Activated naive CD8-positive, alpha-beta T cell treated with anti-CD3 and anti-CD28 coated beads, Interleukin-2, amount 50 U/mL, for 16 hours (primary cell): ENCODE data around the gene VSIG10L.

Experiments used
- DNase-seq: peaks from one replicate; pipeline ENCODE4 v3.0.0-alpha.2; 2020; ENCODE audit warnings: low read depth, low spot score

The VSIG10L gene

DNA sequence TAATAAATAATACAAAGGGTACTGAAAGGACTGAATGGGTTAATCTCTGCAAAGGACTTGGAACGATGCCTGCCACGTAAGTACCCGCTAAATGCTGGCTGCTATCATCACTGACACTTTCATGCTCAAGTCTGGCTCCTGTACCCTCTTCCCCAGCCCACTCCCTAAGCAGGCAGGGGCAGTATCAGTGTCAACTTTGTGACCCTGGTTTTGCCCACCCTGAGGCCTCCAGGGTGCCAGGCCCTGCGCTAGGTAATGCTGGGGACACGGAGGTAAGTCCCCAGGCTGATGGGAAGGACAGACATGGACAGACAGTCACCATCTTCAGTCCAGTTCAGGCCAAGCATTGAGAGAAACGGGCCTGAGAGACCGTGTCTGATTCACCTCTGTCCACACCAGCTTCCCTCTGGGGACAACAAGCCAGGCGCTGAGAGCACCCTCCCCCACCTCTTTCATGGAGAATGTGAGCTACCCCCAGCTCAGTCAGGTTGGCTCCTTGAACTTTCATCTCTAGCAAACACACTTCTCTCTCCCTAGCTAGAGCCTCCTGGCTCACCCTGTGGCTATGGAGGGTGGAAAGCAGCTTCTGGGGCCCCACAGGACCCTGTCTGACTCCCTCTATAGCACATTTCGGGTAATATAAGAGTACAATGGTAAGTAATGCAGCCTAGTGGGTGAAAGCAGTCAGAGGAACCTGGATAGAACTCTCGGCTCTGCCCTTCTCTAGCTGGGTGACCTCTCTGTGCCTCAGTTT is 23.4 kb upstream of the VSIG10L start:
- DNase-seq: no peak

DNA sequence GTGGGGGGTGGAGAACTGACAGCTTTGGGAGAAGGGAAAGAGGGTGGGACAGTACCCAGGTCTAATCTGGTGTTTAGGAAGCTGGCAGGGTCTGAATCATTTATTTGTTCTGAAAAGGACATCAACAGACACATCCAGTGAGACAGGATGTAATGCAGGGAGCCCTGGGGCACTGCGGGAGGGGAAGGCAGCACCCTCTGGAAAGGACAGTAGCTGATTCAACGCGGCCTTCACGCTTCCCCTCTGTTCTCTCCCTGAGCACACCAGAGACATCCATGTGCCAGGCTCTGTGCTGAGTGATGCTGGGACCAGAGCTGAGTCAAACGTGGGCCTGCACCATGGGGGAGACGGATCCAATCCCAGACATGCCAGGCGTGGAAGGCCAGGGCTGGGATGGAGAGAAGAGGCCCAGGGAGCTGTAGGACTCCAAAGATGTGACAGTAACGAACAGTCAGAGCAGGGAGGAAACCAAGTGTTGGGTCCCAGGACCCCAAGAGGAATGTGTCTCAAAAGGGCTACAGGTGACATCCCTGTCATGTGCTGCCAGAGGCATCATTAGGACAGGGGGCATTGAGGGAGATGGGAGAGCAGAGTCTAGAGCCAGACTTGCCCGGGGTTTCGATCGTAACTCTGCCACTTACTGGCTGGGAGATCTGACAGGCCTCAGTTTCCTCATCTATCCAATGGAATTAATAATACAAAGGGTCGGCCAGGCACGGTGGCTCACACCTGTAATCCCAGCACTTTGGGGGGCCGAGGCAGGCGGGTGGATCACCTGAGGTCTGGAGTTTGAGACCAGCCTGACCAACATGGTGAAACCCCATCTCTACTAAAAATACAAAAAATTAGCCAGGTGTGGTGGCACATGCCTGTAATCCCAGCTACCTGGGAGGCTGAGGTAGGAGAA is 22.5 kb upstream of the VSIG10L start:
- no peak for DNase-seq

- DNase-seq: no peak
These were observed 19.3 kb upstream of the VSIG10L start for GRCh38 chr19:51361239-51361638.

GRCh38 chr19:51359294-51359693 is 17.4 kb upstream of the VSIG10L start:
- no peak for DNase-seq

- no peak for DNase-seq
These were observed 16.0 kb upstream of the VSIG10L start for GRCh38 chr19:51357952-51358351.

GRCh38 chr19:51356159-51356801 is 14.3 kb upstream of the VSIG10L start:
- no peak for DNase-seq

GRCh38 chr19:51354742-51355148 is 12.8 kb upstream of the VSIG10L start:
- no peak for DNase-seq

DNA sequence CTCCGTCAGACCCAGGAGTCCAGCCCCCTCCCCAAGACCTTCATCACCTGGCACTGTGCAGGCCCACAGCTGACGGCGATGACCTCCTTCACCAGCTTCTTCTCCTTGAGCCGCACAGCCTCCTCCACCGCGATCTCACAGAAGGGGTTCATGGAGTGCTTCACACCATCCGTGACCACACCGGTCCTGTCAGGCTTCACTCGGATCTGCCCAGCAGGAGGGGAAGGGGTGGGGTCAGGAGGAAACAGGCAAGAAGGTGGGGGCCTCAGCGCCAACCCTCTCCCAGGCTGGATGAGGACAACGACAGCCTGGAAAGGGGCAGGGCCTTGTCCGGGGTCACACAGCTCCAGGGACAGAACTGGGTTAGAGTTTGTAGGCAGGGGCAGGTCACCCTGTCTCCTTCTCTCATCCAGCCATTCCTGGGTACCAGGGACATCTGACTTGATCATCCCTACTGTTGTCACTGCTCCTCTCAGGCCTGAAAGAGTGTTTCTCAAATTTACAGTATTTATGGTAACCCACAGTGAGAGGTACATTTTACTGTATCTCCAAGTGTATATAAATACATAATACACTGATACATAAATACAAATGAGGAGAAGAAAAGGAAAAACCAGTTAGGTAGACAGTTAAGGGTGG is 12.3 kb upstream of the VSIG10L start:
- DNase-seq: no peak

DNA sequence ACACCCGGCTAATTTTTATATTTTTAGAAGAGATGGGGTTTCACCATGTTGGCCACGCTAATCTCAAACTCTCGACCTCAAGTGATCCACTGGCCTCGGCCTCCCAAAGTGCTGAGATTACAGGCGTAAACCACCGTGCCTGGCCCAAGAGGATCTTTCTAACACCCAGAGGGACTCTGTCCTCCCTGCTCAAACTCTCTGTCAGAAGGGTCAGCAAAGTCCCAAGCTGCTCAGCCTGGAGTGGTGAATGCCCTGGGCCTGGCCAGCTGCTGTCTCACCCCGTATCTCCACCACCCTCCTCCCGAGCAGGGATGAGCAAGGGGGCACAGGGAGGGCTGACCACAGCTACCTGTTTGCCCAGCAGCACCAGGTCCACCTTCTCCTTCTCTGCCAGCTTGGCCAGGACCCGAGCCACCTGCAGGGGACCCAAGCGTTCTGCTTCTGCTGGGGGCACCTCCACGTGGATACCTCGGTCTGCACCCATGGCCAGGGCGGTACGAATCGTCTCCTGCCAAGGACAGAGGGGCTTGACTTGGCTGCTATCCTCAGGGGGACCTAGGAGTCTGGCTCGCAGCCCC is 10.9 kb upstream of the VSIG10L start:
- DNase-seq: no peak

DNA sequence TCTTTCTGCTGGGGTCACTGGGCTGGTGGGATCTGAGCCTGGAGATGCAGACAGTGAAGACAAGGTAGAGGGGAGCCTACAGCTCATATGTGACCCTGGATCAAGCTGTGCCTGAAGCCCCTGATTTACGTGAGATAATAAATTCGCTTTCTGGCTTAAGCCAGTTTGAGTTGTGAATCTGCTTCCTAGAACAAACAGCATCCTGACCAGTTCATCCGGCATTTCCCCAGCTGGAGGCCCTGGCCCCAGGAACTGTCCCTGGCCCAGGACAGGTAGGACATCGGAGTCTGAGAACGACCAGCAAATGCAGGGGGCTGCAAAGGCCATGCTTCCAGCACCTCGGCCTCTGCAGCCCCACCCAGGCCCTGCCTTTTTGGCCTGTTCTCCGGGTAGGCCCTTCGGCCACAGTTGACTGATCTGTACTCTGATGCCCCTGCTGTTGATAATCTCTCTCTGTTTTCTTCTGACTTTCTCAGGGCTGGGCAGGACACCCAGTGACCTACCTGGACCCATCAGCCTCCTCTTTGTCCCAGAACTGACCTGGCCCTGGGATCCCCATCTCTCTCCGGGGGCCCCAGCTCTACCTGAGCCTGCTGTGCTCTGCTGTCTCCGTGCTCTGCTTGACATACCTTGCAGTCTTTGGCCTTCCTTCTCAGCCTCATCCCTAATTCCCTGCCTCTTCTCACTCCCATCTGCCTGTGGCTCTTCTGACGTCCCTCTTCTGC is 9.5 kb upstream of the VSIG10L start:
- DNase-seq: no peak

DNA sequence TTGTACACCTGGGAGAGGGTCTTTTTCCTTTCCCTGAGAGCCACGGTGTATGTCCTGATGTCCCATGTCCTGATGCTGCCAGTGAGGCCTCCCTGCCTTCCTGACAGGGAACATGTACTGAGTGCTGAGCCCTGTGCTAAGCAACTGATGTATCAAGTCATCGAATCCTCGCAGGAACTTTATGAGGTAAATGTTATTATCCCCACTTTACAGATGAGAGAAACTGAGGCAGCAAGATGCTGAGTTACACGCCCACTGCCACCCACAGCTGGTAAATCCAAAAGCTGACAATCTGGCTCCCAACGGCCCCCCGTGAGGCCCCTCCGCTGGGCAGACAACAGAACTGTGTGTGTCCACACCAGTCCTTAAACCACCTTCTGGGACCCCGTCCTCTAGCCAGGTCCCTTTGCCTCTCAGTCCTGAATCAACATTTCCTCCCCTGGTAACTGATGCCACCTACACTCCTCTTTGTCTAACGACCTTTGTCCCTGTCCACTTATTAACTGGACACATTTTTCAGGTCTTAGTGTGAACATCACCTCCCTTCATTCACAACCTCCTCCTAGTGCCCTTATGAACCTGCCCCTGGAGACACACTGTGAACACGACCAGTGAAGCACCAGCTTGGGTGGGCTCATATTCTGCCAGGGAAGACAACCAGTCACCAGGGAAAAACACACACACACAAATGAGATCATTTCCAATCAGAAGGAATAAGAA is 5.4 kb upstream of the VSIG10L start:
- DNase-seq: no peak

DNA sequence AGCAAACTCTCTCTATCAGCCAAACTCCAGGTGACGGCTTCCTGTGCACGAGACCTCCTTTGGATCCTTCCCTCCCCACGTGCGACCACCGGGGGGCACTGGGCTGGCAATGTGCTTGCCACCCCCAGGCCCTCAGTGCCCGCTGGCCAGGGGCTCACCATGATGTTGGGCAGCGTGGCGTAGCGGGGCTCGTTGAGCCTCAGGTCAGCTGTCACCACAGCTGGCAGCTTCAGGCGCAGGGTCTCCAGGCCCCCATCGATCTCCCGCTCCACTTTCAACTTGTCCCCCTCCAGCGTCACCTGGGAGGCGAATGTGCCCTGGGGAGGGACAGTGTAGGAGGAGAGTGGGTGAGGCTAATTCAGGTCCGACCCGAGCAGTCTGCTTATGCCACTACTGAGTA is 4.8 kb upstream of the VSIG10L start:
- no peak for DNase-seq

GRCh38 chr19:51345076-51345620 is 3.2 kb upstream of the VSIG10L start:
- no peak for DNase-seq

DNA sequence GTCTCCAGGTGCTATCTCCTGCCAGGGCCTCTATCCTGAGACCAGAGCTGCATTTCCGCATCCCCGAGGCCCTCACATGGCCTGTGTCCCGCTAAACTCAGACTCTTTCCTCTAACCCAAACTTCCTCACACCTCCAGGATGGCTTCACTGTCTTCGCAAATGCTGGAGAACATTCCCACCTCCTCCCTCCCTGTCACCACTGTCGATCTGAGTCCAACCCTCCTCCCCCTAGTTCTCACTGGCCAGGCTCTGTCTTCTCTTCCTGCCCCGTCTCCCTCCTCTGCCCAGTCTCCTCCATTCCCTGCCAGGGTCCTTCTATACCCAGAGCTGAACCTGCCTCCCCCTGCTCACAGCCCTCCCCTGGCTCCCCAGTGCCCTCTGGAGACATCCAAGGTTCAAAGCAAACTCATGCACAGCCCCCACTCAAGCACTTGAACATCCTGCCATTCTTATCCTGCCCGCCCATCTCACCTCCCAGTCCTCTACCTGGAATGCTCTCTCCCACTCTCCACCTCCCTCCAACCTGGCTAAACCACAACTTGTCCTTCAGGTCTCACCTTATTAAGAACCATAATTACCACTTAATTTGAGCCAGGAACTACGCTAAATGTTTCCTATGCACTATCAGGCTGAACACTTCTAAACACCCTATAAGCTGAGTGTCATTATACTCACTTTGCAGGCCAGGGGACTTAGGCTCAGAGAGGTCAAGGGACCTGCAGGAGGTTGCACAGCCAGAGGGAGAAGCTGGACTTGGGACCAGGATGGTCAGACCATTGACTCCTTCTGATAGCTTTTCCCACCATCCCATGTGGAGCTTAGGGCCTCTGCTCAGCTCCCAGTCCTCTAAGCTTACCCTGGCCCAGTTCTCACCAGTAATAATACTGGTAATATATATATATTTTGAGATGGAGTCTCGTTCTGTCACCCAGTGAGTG is 961 bp upstream of the VSIG10L start:
- no peak for DNase-seq

GRCh38 chr19:51341066-51341465 is 873 bp downstream of the VSIG10L start:
- DNase-seq: no peak

DNA sequence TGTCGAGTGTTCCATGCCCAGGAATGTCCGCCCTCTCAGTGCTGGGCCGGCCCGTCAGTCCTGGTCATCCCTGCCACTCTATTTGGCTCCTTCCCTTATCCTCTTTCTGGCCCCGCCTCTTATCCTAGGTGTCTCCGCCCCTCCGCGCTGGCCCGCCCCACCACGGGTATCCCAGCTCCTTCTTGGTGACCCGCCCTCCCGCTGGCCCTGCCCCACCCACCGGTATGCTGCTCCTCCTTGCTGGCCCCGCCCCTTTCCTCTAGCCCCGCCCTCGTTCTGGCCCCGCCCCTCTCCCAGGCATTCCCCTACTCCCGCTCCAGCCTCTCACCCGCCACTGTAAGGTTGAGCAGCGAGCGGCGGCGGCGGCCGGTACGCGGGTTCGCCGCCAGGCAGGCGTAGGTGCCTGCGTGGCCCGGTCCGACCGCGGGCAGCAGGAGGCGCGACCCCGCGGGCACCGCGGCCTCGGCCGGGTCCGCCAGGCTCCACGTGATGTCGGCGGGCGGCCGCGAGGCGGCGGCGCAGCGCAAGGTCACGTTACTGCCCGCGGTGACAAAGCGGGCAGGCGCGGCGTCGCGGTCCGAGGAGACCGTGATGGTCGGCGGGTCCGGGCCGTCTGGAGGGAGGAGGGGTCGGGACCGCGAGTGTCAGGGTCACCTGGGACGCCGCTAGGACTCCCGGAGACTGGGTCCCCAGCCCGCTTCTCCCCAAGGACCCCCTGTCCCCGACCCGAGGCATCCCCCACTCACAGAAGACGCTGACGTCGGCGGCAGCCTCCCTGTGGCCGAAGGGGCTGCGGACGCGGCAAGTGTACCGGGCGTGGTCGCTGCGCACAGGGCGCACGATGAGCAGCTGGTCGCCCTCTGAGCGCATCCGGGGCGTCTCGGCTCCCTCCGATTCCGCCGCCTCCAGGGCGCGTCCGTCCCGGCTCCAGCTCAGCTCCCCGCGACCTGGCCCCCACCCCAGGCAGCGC is 2.0 kb downstream of the VSIG10L start:
- peak; percentile 84 for DNase-seq

DNA sequence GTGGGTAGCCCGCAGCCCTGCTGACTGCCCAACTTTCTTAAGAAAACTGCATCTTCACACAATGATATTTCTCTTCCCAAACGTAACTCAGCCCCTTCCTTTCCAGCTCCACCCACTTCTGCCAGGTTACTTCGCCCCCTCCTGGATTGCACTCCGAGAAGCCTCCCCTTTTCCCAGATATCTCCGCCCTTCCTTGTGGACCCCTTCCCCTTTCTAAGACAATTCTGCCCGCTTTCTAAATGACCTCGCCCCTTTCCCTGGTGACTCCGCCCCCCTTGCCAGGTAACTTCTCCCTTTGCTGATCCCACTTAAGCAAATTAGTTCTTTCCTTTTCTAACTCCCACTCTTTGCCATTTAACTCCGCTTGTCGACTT is 2.6 kb downstream of the VSIG10L start:
- no peak for DNase-seq
